Neural crest cell (in vitro differentiated cells): ENCODE measurements around the gene FAM50B. TPM values are rescaled to one million over a fixed set of nuclear protein-coding genes. Genes with fewer than 3 reads are reported as not detected.

Experiments used
- DNase-seq: peaks from one replicate; pipeline ENCODE4 v3.0.0; 2021; ENCODE audit warnings: low read depth, mixed read lengths, low spot score
- H3K27ac Mint-ChIP-seq: one replicate; pipeline ENCODE4 v1.8.0; 2021; ENCODE audit warnings: mild to moderate bottlenecking, mixed read lengths; ENCODE audit not compliant: unreplicated experiment
- H3K27me3 Mint-ChIP-seq: 2 replicates; pipeline ENCODE4 v1.8.0; 2021; ENCODE audit warnings: low read depth, mild to moderate bottlenecking, mixed read lengths
- H3K36me3 Mint-ChIP-seq: 2 replicates; pipeline ENCODE4 v1.8.0; 2021; ENCODE audit warnings: low read depth, mild to moderate bottlenecking, mixed read lengths
- H3K4me1 Mint-ChIP-seq: 2 replicates; pipeline ENCODE4 v1.8.0; 2021; ENCODE audit warnings: mixed read lengths
- H3K4me3 Mint-ChIP-seq: one replicate; pipeline ENCODE4 v1.8.0; 2021; ENCODE audit warnings: mild to moderate bottlenecking, mixed read lengths
- H3K9me3 Mint-ChIP-seq: 2 replicates; pipeline ENCODE4 v1.8.0; 2021; ENCODE audit warnings: mixed read lengths
- CTCF ChIP-seq: fragments of 200-600 bp; sonication (generic); conservative IDR thresholded peaks from 2 replicates; pipeline ENCODE4 v1.5.0; 2021; ENCODE audit warnings: antibody characterized with exemption, mild to moderate bottlenecking
- total RNA-seq: library from RNA; stranded (reverse); gene quantifications from 2 replicates; pipeline ENCODE4 v1.2.1, GENCODE V29; 2021

FAM50B gene
- total RNA-seq, 1 donor from 2014 or later: 2.9 TPM

- Mint-ChIP-seq H3K9me3 (peaks cover 4% of the 10 kb centered on the region), H3K4me3 (no peak overlapping the region), H3K4me1 (peaks cover 4% of the 10 kb centered on the region), H3K27ac (no peak overlapping the region), H3K36me3 (no peaks in the 10 kb centered on the region), H3K27me3 (peaks cover 7% of the 10 kb centered on the region)
- DNase-seq: no peak
- TF ChIP-seq CTCF: no peak
These were observed 49.3 kb downstream of the FAM50B start for GRCh38 chr6:3898265-3898994.

- H3K9me3 Mint-ChIP-seq: peaks cover 4% of the 10 kb centered on the region
- H3K4me1 Mint-ChIP-seq: peaks cover 4% of the 10 kb centered on the region
- no peak for TF ChIP-seq CTCF
- DNase-seq: no peak
- H3K27me3 Mint-ChIP-seq: peaks cover 10% of the 10 kb centered on the region
- no peak overlapping the region for H3K27ac Mint-ChIP-seq
- no peaks in the 10 kb centered on the region for H3K36me3 Mint-ChIP-seq
- H3K4me3 Mint-ChIP-seq: no peak overlapping the region
These were observed 49.9 kb downstream of the FAM50B start for GRCh38 chr6:3899061-3899460.

- Mint-ChIP-seq H3K4me1 (peaks cover 5% of the 10 kb centered on the region), H3K27ac (no peak overlapping the region), H3K36me3 (no peaks in the 10 kb centered on the region), H3K27me3 (peaks cover 13% of the 10 kb centered on the region), H3K4me3 (no peak overlapping the region), H3K9me3 (peaks cover 4% of the 10 kb centered on the region)
- no peak for TF ChIP-seq CTCF
- no peak for DNase-seq
These were observed 50.8 kb downstream of the FAM50B start for GRCh38 chr6:3899970-3900439.

Other genes with a start within 250 kb of the FAM50B start
- 4.8 and 5.4 TPM in 2 replicates for gene PXDC1, start 97.7 kb upstream of the FAM50B start, total RNA-seq
- gene FAM217A, start 229.8 kb downstream of the FAM50B start, total RNA-seq: not detected in 2 replicates